Type B pancreatic cell (in vitro differentiated cells): ENCODE measurements around the gene TOR4A. TPM values are rescaled to one million over a fixed set of nuclear protein-coding genes. Genes with fewer than 3 reads are reported as not detected.

Experiments used
- DNase-seq: peaks from one replicate; pipeline ENCODE4 v3.0.0; 2021; ENCODE audit warnings: mixed read lengths; ENCODE audit not compliant: unreplicated experiment; ENCODE audit errors: extremely low spot score
- H3K27ac Mint-ChIP-seq: 2 replicates; pipeline ENCODE4 v1.8.0; 2021; ENCODE audit warnings: mild to moderate bottlenecking, mixed read lengths
- H3K27me3 Mint-ChIP-seq: 2 replicates; pipeline ENCODE4 v1.8.0; 2021; ENCODE audit warnings: mixed read lengths
- H3K36me3 Mint-ChIP-seq: 2 replicates; pipeline ENCODE4 v1.8.0; 2021; ENCODE audit warnings: mixed read lengths
- H3K4me1 Mint-ChIP-seq: one replicate; pipeline ENCODE4 v1.8.0; 2021; ENCODE audit warnings: mixed read lengths; ENCODE audit not compliant: unreplicated experiment
- H3K4me3 Mint-ChIP-seq: 2 replicates; pipeline ENCODE4 v1.8.0; 2021; ENCODE audit warnings: mild to moderate bottlenecking, mixed read lengths
- H3K9me3 Mint-ChIP-seq: 2 replicates; pipeline ENCODE4 v1.8.0; 2021; ENCODE audit warnings: mixed read lengths
- CTCF ChIP-seq: fragments of 200-600 bp; sonication (generic); conservative IDR thresholded peaks from 2 replicates; pipeline ENCODE4 v1.5.0; 2021; ENCODE audit warnings: antibody characterized with exemption, mild to moderate bottlenecking
- total RNA-seq: library from RNA; stranded (reverse); gene quantifications from 2 replicates; pipeline ENCODE4 v1.2.1, GENCODE V29; 2021; ENCODE audit warnings: low replicate concordance

The TOR4A gene
- total RNA-seq, 1 donor from 2014 or later: 4.5 TPM

- no peaks in the 10 kb centered on the region for H3K27me3 Mint-ChIP-seq
- DNase-seq: peak; percentile 67
- H3K36me3 Mint-ChIP-seq: no peaks in the 10 kb centered on the region
- H3K4me1 Mint-ChIP-seq: no peaks in the 10 kb centered on the region
- TF ChIP-seq CTCF: no peak
- H3K9me3 Mint-ChIP-seq: no peaks in the 10 kb centered on the region
- no peak overlapping the region for H3K4me3 Mint-ChIP-seq
- H3K27ac Mint-ChIP-seq: no peak overlapping the region
Observed at GRCh38 chr9:137307255-137308056, 29.9 kb downstream of the TOR4A start.

- no peak overlapping the region for H3K4me3 Mint-ChIP-seq
Observed at GRCh38 chr9:137308057-137308619, 30.6 kb downstream of the TOR4A start.

GRCh38 chr9:137309368-137310188 is 32.1 kb downstream of the TOR4A start:
- H3K27ac Mint-ChIP-seq: peak overlapping the region; percentile 76
- H3K9me3 Mint-ChIP-seq: no peaks in the 10 kb centered on the region
- DNase-seq: no peak
- no peak overlapping the region for H3K4me3 Mint-ChIP-seq
- H3K27me3 Mint-ChIP-seq: no peaks in the 10 kb centered on the region
- no peaks in the 10 kb centered on the region for H3K36me3 Mint-ChIP-seq
- H3K4me1 Mint-ChIP-seq: no peaks in the 10 kb centered on the region
- TF ChIP-seq CTCF: no peak

More at GRCh38 chr9:137308057-137308619, 30.6 kb downstream of the TOR4A start:
- H3K27me3 Mint-ChIP-seq: no peaks in the 10 kb centered on the region
- H3K9me3 Mint-ChIP-seq: no peaks in the 10 kb centered on the region
- no peak overlapping the region for H3K27ac Mint-ChIP-seq
- TF ChIP-seq CTCF: no peak
- DNase-seq: peak; percentile 67
- H3K36me3 Mint-ChIP-seq: no peaks in the 10 kb centered on the region
- H3K4me1 Mint-ChIP-seq: no peaks in the 10 kb centered on the region

GRCh38 chr9:137310189-137311052 is 32.9 kb downstream of the TOR4A start:
- Mint-ChIP-seq H3K27me3 (no peaks in the 10 kb centered on the region), H3K4me3 (no peak overlapping the region)
- no peak for TF ChIP-seq CTCF

More at GRCh38 chr9:137310189-137311052, 32.9 kb downstream of the TOR4A start:
- H3K27ac Mint-ChIP-seq: peak overlapping the region; percentile 76
- DNase-seq: no peak
- no peaks in the 10 kb centered on the region for H3K9me3 Mint-ChIP-seq
- no peaks in the 10 kb centered on the region for H3K4me1 Mint-ChIP-seq
- H3K36me3 Mint-ChIP-seq: no peaks in the 10 kb centered on the region
